Loucy (cell line): ENCODE results near the gene DHX29.

ENCODE experiments used
- EZH2phosphoT487 ChIP-seq: fragments of 200-600 bp; IDR thresholded peaks from 2 replicates; pipeline ENCODE4 v1.6.1; 2018; ENCODE audit warnings: antibody characterized with exemption, mild to moderate bottlenecking, moderate library complexity, borderline replicate concordance
- TF ChIP-seq, protein P1 (sequence below): fragments of 200-600 bp; sonication (generic); conservative IDR thresholded peaks from 2 replicates; pipeline ENCODE4 v1.5.1; 2014; ENCODE audit warnings: mild to moderate bottlenecking, antibody characterized with exemption, low read length

DNA sequence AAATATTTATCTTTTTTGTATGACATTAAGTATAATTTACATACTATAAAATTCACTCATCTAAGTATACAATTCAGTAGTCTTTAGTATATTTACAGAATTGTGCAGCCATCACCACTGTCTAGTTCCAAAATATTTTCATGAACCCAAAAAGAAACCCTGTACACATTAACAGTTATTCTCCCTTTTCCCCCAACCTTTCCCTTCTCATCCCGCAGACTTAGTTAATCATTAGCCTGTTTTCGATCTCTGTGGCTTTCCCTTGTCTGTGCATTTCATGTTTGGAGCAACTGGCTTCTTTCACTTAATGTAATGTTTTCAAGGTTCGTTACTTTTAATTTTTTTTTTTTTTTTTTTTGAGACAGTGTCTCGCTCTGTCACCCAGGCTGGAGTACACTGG is 37.8 kb upstream of the DHX29 start:
- TF ChIP-seq, protein P1, sequence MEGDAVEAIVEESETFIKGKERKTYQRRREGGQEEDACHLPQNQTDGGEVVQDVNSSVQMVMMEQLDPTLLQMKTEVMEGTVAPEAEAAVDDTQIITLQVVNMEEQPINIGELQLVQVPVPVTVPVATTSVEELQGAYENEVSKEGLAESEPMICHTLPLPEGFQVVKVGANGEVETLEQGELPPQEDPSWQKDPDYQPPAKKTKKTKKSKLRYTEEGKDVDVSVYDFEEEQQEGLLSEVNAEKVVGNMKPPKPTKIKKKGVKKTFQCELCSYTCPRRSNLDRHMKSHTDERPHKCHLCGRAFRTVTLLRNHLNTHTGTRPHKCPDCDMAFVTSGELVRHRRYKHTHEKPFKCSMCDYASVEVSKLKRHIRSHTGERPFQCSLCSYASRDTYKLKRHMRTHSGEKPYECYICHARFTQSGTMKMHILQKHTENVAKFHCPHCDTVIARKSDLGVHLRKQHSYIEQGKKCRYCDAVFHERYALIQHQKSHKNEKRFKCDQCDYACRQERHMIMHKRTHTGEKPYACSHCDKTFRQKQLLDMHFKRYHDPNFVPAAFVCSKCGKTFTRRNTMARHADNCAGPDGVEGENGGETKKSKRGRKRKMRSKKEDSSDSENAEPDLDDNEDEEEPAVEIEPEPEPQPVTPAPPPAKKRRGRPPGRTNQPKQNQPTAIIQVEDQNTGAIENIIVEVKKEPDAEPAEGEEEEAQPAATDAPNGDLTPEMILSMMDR = no peak
- TF ChIP-seq EZH2phosphoT487 = no peak
